ENCODE results near the gene L2HGDH.
"Not testable (repeated sequence)": the region's sequence is repeated elsewhere in the genome, so short reads cannot be mapped to it uniquely, and the experiment has no call there.

L2HGDH gene

DNA sequence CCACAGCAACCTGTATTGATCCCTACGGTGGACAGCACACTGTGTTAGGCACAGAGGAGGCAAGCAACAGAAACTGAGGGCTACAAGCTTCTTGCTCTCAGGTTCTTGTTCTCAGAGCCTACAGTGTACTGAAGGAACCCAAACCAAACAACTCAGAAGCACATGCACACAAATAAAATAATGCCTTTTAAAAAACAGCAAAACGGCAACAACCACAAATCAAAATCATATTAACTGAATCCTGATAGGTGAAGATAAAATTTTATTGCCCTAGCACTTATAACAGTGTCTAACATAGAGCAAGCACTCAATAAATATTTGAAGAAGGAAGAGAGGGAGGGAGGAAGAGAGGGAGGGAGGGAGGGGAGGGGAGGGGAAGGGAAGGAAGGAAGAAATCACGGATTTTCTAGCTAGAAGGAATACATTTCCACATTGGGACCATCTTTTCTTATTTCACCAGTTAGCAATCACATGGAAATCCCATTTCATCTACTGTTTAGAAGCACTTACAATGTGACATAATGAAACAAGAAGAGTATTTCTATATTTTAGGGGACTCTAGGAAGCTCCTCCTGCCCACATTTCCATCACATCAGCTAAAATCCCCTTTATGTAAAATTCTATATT, 27.3 kb upstream of the L2HGDH start:
- DNase-seq (ENCODE audit: low read depth in 3 of 3): no peak

DNA sequence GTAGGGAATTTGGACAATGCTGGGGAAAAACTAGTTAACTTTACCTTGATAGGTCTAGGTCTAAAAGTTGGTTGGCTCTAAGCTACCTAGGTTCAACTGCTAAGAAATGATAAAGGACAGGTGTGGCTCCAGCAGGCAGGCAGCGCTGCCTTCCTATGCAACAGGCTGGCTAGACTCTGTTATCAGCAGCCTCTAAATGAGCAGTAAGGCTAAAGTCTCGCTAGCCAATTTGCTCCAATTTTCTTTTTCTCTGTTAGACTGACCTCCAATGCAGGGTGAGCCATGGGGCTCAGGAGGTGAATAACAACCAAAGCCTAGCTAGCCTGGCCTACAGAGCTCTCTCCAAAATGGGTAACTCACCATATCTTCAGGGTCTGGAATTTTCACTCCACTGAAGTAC, 26.6 kb upstream of the L2HGDH start:
- DNase-seq (ENCODE audit: low read depth in 3 of 3): no peak

DNA sequence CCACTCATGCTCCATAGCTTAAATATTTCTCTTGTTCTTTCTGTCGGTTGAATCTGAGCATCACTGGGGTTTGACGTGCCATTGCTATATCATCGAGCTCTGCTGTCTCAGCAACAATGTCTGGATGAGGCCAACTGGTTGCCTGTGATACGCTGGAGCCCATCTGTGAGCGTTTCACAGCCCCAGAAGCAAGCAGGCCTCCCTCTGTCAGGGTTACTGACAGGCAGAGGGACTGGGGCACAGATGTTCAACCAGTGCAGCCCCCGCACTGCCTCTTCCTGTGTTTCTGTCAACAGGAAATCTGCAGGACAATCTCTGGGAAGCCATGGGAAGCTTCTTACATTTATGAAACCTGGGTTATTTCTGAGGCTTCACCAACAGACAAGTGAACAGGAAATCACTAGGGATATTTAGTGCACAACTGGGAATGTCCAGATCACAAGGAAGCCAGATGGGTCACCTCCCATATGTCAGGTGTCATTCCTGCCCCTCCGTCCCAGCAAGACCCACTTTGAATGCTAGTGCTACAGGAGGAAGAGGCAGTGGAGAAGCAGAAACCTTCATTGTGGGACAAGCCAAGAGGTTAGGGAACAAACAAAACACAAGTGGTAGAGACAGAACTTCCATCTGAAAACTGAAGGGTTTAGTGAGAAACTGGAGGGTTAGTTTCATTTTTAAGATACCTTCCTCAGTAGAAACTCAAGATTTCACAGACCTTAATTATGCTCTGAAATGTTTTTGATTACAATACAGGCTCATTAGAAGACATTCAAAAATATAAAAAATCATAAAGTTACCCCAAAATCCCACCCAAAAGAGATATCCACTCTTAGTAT, 24.2 kb upstream of the L2HGDH start:
- no peak for DNase-seq (ENCODE audit: low read depth in 3 of 3)

GRCh38 chr14:50335389-50335788, 23.4 kb upstream of the L2HGDH start:
- no peak for DNase-seq (ENCODE audit: low read depth in 3 of 3)

GRCh38 chr14:50334211-50334610, 22.2 kb upstream of the L2HGDH start:
- no peak for DNase-seq (ENCODE audit: low read depth in 3 of 3)

- DNase-seq (ENCODE audit: low read depth in 3 of 3): no peak
Measured at GRCh38 chr14:50333014-50333509, 21.0 kb upstream of the L2HGDH start.

DNA sequence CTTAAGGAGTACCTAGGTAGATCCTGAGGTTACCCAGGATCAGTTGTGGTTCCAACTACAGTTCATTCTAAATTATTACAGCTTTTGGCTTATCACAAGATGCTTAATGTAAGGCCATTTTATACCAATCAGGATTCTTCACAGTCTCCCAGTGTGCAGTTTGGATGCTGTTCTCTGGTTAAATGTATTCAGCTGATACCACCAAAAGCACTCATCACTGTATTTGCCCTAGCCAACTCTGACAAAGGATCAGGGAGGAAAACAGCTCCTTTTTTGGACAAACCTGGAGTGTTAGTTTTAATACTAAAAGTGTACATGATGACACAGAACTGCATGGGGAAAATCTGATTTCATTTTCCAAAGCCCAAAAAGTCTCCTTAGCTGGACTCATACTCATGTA, 19.6 kb upstream of the L2HGDH start:
- no peak for DNase-seq (ENCODE audit: low read depth in 3 of 3)

GRCh38 chr14:50321009-50321660, 9.1 kb upstream of the L2HGDH start:
- DNase-seq (ENCODE audit: low read depth in 3 of 3): peak; percentile 41 to 66 (median 54)

GRCh38 chr14:50320283-50320682, 8.3 kb upstream of the L2HGDH start:
- DNase-seq (ENCODE audit: low read depth in 3 of 3): no peak

DNA sequence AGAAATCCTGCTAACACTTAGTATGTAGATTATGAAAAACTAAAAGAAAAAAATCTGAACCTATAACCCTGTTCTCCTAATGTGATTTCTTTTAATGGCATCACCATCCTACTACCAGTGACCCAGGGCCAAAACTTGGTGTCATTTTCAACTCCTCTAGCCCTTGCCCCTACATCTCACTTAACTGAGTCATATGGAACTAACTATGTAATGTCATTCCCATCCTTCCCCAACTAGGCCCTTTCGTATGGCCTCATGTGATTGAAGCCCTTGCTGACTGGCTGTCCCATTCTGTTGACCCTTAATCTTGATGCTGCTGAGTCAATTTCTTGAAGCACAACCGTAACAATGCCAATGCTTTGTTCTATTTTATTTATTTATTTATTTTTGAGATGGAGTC, 7.7 kb upstream of the L2HGDH start:
- DNase-seq (ENCODE audit: low read depth in 3 of 3): no peak

- DNase-seq (ENCODE audit: low read depth in 3 of 3): no peak
Measured at GRCh38 chr14:50319293-50319692, 7.3 kb upstream of the L2HGDH start.

- no peak for DNase-seq (ENCODE audit: low read depth in 3 of 3)
Measured at GRCh38 chr14:50318031-50318626, 6.1 kb upstream of the L2HGDH start.

GRCh38 chr14:50314098-50314497, 2.1 kb upstream of the L2HGDH start:
- not testable (repeated sequence) for DNase-seq (ENCODE audit: low read depth in 3 of 3)

DNA sequence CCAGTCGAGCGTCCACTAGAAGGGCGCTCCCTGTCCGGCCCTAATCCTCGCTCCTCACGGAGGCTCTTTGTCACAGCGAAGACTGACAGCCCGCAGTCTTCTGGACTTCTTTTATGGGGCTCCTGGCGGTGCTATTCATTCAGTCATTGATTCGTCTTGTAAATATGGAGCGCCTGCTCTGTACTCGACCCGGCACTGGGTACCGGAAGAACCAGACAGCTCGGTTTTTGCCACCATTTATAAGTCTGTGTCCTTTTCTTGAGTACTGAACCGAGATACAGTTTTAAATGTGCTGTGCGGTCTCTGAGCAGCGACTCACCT, 665 bp upstream of the L2HGDH start:
- no peak for DNase-seq (ENCODE audit: low read depth in 3 of 3)

- no peak for DNase-seq (ENCODE audit: low read depth in 3 of 3)
Measured at GRCh38 chr14:50311337-50311971, 575 bp downstream of the L2HGDH start.

- no peak for DNase-seq (ENCODE audit: low read depth in 3 of 3)
Measured at GRCh38 chr14:50310445-50310844, 1.6 kb downstream of the L2HGDH start.

- no peak for DNase-seq (ENCODE audit: low read depth in 3 of 3)
Measured at GRCh38 chr14:50308363-50308915, 3.6 kb downstream of the L2HGDH start.

- no peak for DNase-seq (ENCODE audit: low read depth in 3 of 3)
Measured at GRCh38 chr14:50303744-50304471, 8.1 kb downstream of the L2HGDH start.

DNA sequence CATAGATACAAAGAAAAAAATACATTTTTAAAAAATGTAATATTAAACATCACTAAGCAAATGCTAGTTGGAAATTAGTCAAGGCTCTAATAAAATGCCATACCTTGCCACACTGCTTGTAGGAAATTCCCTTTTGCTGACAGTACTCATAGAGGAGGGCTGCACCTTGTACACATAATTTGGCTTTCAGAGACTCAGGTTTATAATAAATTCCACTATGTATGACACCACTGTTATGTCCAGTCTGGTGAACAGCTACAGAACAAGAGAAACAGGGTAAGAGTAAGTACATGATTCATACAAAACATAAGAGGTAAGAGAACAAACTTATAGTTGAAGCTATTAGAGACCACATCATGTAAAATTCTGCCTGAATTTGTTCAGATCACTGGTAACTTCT, 10.1 kb downstream of the L2HGDH start:
- DNase-seq (ENCODE audit: low read depth in 3 of 3): no peak

GRCh38 chr14:50299585-50299984, 12.4 kb downstream of the L2HGDH start:
- no peak for DNase-seq (ENCODE audit: low read depth in 3 of 3)

- DNase-seq (ENCODE audit: low read depth in 3 of 3): no peak
Measured at GRCh38 chr14:50290306-50290705, 21.7 kb downstream of the L2HGDH start.
